ENCODE measurements around the gene ACRBP. TPM values are rescaled to one million over a fixed set of nuclear protein-coding genes. Genes with fewer than 3 reads are reported as not detected.
A peak's percentile ranks its signal among the peaks of the same experiment; 100 is the strongest.

The ACRBP gene
- total RNA-seq, 1 donor from 2014 or later, result 1.6 TPM

DNA sequence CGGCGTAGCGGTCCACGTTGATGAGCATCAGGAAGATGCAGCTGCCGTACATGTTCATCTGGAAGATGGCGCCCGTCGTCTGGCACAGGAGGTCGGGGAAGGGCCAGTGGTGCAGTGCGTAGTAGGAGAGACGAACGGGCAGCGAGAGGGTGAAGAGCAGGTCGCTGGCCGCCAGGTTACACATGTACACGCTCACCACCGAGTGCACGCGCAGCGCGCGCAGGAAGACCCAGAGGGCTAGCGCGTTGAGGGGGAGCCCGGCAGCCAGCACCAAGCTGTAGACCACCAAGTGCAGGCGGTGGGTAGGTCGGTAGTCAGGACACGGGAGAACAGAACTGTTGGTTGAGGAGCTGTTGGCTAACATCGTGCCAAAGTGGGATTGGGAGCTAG lies 26.4 kb downstream of the ACRBP start:
- intact Hi-C loops (cut with DNase I), result no loop called here
- DNase-seq (ENCODE audit: low spot score), result no peak

DNA sequence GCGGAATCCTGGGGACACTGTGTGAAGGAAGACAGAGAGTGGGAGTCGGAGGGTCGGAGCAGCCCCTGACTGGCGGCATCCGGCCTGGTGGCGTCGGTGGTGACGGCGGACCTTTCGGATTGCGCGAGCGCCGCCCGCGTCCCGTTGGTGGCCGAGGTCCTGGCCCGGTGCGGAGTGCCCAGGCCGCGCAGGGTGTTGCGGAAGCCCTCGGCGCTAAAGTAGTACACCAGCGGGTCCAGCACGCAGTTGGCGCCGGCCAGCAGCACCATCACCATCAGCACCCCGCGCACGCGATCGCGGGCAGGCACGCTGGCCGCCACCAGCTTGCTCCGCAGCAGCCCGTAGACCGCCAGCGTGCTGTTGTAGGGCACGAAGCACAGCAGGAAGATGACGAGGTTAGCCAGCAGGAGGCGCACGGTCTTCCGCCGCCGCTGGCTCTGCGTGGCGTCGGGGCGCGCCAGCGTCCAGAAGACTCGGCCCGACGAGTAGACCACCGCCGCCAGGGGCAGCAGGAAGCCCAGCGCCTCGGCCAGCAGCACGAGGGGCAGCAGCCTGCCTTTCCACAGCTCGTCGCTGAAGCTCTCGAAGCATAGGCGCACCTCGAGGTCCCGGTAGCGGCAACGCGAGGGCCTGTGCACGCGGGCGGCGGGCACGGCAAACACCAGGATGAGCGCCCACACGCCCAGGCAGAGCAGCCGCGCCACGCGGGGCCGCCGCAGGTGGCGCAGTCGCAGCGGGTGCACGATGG lies 26.9 kb downstream of the ACRBP start:
- DNase-seq (ENCODE audit: low spot score), result no peak
- intact Hi-C loops (cut with DNase I), result no loop called here

DNA sequence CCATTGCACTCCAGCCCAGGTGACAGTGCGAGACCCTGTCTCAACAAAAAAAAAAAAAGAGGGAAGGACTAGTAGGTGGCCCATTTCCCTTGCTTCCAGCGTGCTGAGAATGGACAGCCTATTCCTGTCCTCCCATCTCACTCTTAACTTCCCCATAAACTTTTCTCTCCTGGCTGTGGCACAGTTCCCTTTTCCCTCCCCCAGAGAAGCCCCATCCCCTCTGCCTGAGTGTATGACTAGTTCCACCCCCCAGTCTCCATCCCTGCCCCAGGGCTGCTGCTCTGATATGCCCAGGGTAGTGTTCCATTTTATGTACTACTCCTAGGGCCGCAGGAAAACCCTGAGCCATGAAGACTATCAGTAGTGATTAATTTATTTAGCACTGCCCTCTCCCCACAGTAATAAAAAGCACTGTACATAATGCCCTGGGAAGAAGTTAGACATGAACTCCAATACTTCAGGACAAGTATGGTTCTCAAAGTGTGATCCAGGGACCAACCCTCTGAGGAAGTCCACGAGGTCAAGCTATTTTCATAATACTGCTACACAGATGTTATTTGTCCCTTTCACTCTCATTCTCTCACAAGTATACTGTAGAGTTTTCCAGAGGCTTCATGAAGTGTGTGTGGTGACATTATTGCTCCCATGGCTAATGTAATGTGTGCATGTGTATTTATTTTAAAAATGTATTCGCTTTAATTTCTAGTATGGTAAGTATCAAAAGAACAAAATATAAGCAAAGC lies 28.6 kb downstream of the ACRBP start:
- DNase-seq (ENCODE audit: low spot score), result no peak
- intact Hi-C loops (cut with DNase I), result loop anchor here (5.0 kb wide), 3 partner anchors 44 to 159 kb away; partner anchors contain the start of genes ING4 and ZNF384

DNA sequence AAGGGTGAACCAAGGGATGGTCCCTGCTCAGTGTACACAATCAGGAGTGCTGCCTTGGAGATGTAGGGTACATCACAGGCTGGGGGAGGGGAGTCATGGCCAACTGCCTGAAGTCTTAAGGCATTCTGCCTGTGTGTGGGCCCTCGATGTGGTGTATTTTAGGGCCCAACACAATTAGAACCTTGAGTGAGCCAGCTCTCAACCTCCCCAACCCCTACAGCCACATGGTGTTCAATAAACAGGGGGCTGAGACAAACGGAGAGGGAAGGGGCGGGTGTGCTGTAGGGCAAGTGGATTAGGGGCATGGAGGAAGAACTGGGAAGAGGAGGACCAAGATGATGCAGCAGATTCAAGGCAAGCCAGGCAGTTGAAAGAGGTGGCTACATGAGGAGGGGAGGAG lies 31.4 kb downstream of the ACRBP start:
- intact Hi-C loops (cut with DNase I), result loop anchor here (5.0 kb wide), 3 partner anchors 46 to 161 kb away; partner anchors contain the start of genes ING4 and ZNF384
- no peak for DNase-seq (ENCODE audit: low spot score)

DNA sequence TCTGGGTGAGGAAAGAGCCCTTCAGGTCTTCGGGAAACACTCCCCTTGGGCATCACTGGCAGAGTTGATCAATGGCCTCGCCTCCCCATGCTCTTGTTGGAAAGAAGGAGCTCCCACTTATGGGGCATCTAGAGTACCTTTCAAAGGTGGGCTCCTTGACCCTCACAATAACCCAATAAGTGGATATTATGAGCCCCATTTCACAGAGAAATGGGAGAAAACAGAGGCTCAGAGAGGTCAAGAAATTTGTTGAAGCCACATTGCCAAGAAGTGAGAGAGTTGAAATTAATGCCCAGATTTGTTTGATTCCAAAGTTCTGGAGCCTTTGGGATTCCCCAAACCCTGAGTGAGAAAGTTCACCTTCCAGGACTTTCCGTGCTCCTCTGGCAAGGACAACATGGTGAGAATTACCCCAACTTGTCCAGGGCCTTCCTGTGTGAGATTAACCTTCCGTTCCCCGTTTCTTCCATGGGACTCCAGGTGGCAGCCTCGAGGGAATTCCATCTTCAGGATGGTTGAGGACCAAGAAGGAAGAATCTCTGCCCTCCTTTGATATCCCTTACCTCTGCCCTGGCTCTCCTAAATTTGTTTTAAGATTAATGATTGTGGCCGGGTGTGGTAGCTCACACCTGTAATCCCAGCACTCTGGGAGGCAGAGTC lies 32.6 kb downstream of the ACRBP start:
- DNase-seq (ENCODE audit: low spot score), result no peak
- intact Hi-C loops (cut with DNase I), result loop anchor here (5.0 kb wide), 4 partner anchors 48 to 213 kb away; partner anchors contain the start of genes ING4, P3H3 and ZNF384

DNA sequence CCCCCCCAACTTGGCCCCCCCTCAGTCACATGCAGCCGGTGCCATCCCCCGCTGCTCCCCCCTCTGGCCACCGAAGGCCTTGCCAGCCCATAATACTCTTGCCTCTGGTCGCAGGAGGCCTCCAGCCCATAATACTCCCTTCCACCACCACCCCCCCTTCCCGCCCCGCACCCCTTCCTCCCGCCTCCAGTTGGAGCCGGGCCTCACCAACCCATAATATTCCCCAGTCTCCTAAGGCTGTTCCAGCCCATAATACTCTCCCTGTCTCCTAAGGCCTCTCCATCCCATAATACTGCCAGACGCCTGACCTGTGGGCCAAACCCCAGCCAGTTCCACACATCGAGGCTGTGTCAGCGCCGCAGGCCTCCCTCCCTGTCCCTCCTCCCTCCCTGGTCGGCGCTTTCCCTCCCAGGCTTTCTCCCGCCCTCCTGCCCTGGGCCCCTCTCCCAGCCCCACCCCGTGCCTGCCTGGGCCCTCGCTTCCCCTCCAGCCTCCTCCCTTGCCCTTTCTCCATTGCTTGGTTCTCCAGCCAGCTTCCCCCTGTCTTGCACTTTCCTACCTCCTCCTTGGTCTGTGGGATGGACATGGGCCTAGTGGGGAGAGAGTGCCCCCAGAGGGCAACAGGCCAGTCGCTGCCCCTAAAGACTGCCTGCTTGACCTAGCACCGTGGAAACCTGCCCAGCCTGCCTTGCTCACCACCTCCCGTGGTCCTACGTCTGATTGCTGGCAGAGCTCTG lies 33.3 kb downstream of the ACRBP start:
- DNase-seq (ENCODE audit: low spot score), result peak; percentile 92
- intact Hi-C loops (cut with DNase I), result loop anchor here (5.0 kb wide), 1 partner anchor 213 kb away; the partner anchor contains the start of gene P3H3

DNA sequence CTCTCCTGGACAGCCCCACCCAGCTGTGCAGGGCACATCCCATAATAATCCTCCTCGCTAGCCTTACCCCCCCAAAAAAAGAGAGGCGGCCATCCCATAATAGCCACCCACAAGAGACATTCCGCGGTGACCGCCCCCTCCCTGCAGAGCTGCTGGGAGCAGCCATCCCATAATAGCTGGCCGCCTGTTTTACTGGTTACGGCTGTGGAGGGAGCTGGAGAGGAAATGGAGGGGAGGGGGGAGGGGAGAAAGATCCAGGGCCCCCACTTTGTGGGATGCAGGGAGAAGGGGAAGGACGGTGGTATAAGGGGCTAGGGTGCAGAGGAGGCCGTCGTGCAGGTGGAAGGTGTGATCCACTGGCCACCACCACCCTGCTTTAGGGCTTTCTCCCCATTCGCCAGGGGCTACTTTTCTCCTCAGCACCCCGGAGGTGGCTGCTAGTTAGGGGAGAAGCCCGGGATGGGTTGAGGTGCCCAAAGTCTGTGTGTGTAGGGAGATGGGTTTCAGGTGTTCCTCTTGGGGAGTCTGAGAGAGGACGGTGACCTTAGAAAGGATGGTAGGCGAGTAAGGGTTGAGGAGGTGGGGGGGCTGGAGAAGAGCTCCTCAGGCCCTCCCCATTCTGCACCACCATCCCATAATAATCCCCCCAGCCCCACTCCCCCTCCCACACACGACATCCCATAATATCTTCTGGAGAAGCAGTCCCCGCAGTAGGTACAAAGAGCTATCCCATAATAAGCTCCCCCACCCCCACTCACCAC lies 34.0 kb downstream of the ACRBP start:
- intact Hi-C loops (cut with DNase I), result loop anchor here (5.0 kb wide), 1 partner anchor 214 kb away; the partner anchor contains the start of gene P3H3
- no peak for DNase-seq (ENCODE audit: low spot score)

DNA sequence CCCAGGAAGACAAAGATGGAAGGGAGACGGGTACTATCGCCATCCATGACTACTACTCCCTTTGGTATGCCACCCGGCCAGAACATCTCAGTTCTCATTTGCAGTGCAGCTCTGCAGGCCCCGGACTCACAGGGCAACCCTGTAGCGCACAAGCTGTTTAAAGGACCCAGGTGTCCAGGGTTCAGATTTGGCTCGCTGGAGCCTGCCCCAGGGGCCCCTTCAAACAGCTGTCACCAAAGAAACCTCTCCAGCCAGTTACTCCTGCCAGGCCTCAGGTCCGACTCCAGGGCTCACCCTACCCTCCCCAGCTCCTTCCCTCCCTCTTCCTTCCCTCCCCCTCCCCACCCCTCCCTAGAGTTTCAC lies 34.6 kb downstream of the ACRBP start:
- intact Hi-C loops (cut with DNase I), result loop anchor here (5.0 kb wide), 1 partner anchor 215 kb away; the partner anchor contains the start of gene P3H3
- no peak for DNase-seq (ENCODE audit: low spot score)

DNA sequence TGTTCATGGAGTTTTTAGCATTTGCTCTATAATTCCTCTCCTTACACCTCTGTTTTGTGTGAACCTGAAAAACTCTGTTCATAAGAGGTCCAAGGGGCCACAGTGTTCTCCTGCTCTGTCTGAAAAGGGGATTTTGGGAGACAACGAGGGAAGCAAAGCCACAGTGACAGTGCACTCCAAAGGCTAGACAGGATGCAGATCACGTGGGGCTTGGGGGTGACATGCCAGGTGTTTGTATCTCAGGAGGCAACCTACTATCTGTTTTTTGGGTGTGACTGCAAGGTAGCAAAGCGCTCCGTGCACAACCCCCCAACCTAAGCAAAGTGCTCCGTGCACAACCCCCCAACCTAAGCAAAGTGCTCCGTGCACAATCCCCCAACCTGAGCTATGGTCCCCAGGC lies 35.0 kb downstream of the ACRBP start:
- intact Hi-C loops (cut with DNase I), result loop anchor here (5.0 kb wide), 1 partner anchor 215 kb away; the partner anchor contains the start of gene P3H3
- DNase-seq (ENCODE audit: low spot score), result no peak

DNA sequence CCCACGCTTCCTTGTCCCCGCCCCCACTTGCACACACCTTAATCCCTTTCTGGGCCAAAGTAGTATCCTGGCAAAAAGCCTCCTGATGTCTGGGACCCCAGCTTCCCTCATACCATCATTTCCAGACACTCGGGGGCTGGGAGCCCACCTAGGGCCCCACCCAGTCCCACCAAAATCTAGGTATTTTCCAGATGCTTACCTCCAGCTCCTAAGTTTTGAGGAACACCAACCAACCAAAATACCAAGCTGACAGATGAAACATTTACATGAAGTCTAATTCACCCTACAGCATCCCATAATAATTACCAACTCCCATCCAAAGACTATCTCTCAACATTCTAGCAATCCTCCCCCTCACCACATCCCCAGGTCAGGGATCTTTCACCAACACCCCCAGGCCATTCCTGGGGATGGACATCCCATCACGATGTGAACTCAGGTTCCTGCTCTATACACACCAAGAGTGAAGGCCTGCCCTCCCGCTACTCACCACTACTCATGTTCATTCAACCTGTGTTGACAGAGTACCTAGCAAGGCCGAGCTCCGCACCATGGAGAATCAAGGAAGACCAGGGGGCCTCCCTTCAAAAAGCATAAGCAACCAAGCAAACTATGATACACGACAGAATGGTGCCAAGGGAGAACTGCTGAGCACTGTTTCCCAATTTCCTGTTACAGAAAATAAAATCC lies 38.5 kb downstream of the ACRBP start:
- DNase-seq (ENCODE audit: low spot score), result no peak
- intact Hi-C loops (cut with DNase I), result loop anchor here (5.0 kb wide), 1 partner anchor 36 kb away; no protein-coding TSS in a partner anchor

DNA sequence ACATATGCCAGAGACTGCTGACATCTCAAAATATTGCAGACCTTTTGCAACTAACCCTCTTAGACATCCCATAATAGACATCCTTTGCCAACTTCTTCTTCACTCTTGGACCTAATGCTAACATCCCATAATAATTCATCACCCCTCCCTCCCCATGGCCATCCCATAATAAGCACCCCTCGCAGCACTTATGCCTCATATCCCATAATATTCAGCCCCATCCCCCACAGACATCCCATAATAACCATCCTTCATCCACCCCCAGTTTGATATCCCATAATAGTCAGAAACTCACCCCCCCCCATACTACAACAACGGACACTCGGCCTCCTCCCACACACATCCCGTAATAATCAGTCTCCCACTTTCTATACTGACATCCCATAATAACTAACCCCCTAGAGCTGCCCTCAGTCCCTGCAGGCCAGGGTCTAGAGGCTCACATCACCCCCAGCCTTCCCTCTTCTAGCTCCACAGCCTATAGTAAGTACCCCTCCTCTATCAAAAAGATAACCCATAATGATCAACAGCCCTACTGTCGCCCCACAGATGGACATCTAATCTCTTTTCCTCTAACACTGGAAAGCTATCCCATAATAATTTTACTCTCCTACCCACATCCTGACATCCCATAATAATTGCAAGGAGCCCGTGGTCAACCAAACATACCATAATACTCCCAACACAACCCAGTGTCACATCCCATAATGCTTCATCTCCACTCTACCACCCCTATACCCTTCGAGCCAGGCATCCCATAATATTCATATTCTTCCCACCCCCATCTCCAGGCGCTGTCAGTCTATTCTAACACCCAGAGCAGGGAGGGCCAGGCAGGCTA lies 39.3 kb downstream of the ACRBP start:
- intact Hi-C loops (cut with DNase I), result loop anchor here (5.0 kb wide), 1 partner anchor 36 kb away; no protein-coding TSS in a partner anchor

DNA sequence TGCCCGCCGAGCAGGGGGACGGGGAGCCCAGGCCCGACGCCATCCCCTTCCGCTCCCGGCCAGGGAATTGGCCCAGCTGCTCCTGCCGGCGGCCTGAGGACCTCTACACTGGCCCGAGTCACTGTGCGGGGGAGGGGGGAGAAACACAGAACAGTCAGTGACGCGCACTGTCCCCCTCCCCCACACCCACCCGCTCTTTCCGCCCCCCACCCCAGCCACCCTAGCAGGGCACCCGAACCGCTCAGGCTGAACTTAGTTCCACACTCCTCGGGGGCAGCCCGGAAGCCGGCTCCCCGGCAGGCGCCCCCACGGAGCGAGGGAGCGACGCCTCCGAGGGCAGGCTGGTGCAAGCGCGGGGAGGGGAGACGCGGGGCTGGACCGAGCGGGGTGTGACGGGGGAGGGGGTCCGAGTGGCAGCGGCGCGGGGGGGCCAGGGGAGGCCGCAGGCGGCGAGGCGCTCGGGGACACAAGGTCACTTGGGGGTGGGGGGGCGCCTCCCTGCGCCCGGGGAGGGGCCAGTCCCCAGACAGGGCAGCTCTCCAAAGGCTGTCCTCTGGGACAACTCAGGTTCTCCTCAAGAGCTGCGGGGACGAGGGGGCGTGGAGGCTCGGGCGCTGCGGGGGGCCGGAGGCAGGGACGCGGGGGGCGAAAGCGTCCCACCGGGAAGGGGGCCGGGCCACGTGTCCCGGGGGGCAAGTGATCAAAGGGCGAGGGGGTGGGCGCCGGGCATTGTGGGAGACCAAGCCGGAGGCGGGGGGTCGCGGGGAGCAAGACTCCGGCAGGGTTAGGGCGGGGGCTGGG lies 40.7 kb downstream of the ACRBP start:
- intact Hi-C loops (cut with DNase I), result loop anchor here (5.0 kb wide), 1 partner anchor 34 kb away; no protein-coding TSS in a partner anchor
- peak; percentile 84 for DNase-seq (ENCODE audit: low spot score)

More for the DNA sequence above, 39.3 kb downstream of the ACRBP start:
- no peak for DNase-seq (ENCODE audit: low spot score)

DNA sequence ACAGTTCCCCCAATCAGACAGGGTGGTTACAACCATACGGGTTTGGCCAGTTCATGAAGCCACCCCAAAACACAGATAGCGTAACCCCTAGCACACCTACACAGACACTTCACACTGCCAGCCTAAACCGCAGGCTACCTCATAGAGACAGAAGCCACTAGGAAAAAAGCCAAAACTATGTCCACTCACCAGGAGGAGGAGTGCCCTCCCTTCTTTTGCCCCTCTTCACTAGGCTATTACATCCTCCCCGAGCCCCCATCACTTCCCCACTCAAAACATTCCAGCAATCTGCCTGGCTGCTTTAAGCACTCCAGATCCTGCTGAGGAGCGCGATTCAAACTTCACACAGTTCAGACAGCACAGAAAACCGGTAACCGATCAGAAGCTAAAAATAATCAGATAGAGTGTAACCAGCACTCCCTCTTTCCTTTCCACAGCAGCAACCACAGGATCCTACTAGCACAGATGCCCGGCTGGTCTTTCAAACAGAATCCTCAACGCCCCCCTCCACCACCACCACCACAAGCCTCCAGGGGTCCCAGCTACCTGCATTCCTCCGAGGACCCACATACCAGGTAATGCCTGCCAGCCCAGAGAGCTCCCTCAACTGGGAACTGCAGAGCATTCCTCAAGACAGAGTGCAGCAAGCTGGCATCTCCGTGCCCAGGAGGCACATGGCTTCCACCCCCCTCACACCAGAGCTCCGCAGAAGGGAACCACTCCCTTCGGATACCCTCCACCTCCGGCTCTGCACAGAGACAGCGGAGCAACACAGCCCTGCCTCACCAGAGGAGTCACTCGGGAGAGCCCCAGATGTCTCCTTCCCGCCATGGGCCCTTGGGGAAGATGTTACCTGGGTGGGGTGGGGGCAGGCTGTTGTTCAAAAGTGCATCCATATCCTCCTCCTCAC lies 41.6 kb downstream of the ACRBP start:
- no peak for DNase-seq (ENCODE audit: low spot score)
- intact Hi-C loops (cut with DNase I), result loop anchor here (5.0 kb wide), 1 partner anchor 33 kb away; no protein-coding TSS in a partner anchor

DNA sequence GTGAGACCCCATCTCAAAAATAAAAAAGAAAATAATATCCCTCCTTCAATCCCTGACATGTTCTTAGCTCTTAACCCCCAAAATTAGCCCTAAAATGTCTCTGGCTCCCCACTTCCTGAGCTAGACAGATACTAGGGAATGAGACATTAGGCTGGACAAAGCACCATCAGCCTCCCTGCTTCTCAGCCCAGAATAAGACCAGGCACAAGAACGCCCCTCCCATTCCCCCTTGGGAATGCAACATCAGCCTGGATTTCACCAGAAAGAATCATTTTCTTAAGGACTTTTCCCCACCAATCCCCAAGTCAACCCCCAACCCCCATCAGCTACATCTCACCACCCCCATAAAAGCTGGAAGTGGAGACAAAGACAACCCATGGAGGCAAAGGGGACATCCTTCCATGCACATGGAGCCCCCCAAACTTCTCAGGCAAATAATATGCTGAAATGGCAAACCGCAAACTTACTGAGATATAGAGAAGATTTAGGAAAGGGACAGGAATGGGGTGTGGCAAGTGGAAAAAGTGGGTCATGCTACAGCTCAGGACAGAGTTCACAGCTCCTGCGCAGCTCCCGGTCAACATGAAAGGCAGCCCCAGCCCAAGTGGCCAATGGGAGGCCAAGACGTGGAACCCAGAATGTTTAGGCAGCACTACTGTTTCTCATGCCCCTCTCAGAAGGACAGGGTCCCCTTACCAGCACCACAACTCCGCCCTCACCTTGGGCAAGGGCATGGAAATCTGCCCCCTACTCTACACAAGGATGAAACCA lies 42.8 kb downstream of the ACRBP start:
- no peak for DNase-seq (ENCODE audit: low spot score)

More for the DNA sequence above, 42.8 kb downstream of the ACRBP start:
- intact Hi-C loops (cut with DNase I), result loop anchor here (5.0 kb wide), 1 partner anchor 32 kb away; no protein-coding TSS in a partner anchor

Data from cardiac septum (tissue), 1 donor.